ENCODE results near the gene HPX.

DNA sequence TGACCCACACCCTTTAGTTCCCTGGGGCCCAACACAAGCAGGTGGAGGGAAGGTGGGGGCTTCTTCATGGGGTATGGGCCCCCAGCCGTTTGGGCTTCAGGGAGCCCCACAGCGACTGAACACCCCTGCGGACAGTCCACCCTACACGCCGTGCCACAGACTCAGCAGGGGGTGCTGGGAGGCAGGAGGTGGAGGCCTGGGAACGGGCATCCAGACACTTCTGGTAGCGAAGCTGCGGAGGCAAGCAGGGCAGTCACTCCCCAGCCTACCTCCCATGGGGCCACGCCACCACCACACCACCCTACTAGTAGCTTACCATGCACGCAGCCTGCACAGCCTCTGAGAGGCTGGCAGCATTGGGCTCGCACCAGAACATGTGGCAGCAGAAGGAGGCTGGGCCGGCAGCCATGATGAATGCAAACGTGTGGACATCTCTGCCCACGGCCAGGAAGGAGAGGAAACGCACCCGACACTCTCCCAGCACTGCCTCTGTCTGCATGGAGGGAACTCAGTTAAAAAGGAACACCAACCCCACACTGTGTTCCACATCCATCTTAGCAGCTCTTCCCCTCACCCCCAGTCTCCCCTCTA lies 45.2 kb downstream of the HPX start:
- TF ChIP-seq, protein P1, sequence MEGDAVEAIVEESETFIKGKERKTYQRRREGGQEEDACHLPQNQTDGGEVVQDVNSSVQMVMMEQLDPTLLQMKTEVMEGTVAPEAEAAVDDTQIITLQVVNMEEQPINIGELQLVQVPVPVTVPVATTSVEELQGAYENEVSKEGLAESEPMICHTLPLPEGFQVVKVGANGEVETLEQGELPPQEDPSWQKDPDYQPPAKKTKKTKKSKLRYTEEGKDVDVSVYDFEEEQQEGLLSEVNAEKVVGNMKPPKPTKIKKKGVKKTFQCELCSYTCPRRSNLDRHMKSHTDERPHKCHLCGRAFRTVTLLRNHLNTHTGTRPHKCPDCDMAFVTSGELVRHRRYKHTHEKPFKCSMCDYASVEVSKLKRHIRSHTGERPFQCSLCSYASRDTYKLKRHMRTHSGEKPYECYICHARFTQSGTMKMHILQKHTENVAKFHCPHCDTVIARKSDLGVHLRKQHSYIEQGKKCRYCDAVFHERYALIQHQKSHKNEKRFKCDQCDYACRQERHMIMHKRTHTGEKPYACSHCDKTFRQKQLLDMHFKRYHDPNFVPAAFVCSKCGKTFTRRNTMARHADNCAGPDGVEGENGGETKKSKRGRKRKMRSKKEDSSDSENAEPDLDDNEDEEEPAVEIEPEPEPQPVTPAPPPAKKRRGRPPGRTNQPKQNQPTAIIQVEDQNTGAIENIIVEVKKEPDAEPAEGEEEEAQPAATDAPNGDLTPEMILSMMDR (IDR thresholded peaks at IDR 0.05) = no peak
- no peak for TF ChIP-seq POLR2A (IDR thresholded peaks at IDR 0.05)
- TF ChIP-seq POLR2AphosphoS5 (IDR thresholded peaks at IDR 0.05) = no peak
- no peak for TF ChIP-seq EP300 (IDR thresholded peaks at IDR 0.05)

All from stomach (tissue), 4 donors.